ENCODE measurements around the gene CACNA1H. TPM values are rescaled to one million over a fixed set of nuclear protein-coding genes. Genes with fewer than 3 reads are reported as not detected.

Gene CACNA1H
- total RNA-seq, 1 donor from 2014 or later = 42.8 TPM

DNA sequence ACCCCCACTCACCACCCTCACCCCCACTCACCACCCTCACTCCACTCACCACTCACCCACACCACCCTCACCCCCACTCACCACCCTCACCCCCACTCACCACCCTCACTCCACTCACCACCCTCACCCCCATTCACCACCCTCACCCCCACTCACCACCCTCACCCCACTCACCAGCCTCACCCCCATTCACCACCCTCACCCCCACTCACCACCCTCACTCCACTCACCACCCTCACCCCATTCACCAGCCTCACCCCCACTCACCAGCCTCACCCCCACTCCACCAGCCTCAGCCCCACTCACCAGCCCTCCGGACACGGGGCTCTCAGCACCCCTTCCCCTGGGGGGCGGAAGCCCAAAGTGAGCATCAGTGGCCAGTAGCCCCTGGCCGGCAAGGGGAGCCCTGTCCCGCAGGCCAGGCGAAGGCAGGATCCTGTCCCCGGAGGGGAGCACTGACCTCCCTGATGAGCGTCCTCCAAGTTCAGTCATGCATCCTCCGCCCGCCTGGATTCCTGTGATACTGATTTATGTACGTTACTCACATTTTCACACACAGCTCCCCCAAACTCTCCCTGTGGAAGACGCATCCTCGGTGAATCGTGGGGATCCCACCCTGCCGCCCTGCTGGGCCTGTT, 38.9 kb upstream of the CACNA1H start:
- TF ChIP-seq CTCF (IDR thresholded peaks at IDR 0.05; ENCODE audit: unreplicated experiment) = no peak
- Mint-ChIP-seq H3K27me3 (peaks cover 24% of the 10 kb centered on the region), H3K36me3 (ENCODE audit: insufficient read depth) (no peaks in the 10 kb centered on the region), H3K4me1 (ENCODE audit: low read depth) (no peaks in the 10 kb centered on the region), H3K4me3 (ENCODE audit: low read depth) (no peak overlapping the region), H3K9me3 (ENCODE audit: low read depth) (no peaks in the 10 kb centered on the region), H3K27ac (no peak overlapping the region)
- DNase-seq (ENCODE audit: low spot score, unreplicated experiment) = no peak

- H3K27me3 Mint-ChIP-seq = peaks cover 7% of the 10 kb centered on the region
- no peak overlapping the region for H3K4me3 Mint-ChIP-seq (ENCODE audit: low read depth)
- H3K4me1 Mint-ChIP-seq (ENCODE audit: low read depth) = peaks cover 3% of the 10 kb centered on the region
- H3K27ac Mint-ChIP-seq = no peak overlapping the region
- TF ChIP-seq CTCF (IDR thresholded peaks at IDR 0.05; ENCODE audit: unreplicated experiment) = no peak
- H3K36me3 Mint-ChIP-seq (ENCODE audit: insufficient read depth) = no peaks in the 10 kb centered on the region
- DNase-seq (ENCODE audit: low spot score, unreplicated experiment) = no peak
- H3K9me3 Mint-ChIP-seq (ENCODE audit: low read depth) = no peaks in the 10 kb centered on the region
Observed at GRCh38 chr16:1116693-1117077, 36.2 kb upstream of the CACNA1H start.

DNA sequence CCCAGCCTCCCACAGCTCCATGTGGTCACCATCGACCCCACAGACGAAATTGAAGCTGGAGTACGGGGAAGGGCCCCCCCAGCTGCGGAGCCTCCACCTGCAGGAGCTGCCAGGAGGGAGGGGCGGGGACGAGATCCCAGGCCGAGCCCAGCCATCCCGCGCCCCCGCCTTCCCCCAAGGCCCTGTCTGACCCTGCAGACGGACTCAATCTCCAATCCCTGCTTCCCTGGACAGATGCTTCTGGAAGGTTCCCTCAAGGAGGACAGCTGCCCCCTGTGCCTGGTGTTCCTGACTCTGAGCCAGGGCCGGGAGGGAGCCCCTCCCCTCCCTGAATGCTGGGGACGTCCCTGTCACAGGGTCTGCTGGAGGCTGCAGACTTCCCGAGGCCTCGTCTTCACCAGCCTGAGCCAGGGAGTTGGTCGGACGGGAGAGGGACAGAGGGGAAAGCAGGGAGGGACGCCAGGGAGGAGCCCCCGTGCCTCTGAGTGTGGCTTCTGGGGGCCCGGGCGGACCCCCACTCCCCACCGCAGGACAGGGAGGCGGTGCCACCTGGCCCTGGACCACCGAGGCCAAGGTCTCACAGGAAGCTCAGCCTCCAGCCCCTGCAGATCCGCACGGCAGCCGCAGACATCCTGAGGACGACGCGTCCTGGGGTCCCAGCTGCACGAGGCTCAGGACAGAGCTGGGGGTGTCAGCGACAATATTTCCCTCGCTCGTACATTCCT, 35.6 kb upstream of the CACNA1H start:
- no peaks in the 10 kb centered on the region for H3K36me3 Mint-ChIP-seq (ENCODE audit: insufficient read depth)
- H3K9me3 Mint-ChIP-seq (ENCODE audit: low read depth) = no peaks in the 10 kb centered on the region
- no peak for TF ChIP-seq CTCF (IDR thresholded peaks at IDR 0.05; ENCODE audit: unreplicated experiment)
- H3K4me3 Mint-ChIP-seq (ENCODE audit: low read depth) = no peak overlapping the region
- DNase-seq (ENCODE audit: low spot score, unreplicated experiment) = no peak
- H3K27ac Mint-ChIP-seq = no peak overlapping the region
- peaks cover 6% of the 10 kb centered on the region for H3K27me3 Mint-ChIP-seq
- H3K4me1 Mint-ChIP-seq (ENCODE audit: low read depth) = peaks cover 8% of the 10 kb centered on the region

DNA sequence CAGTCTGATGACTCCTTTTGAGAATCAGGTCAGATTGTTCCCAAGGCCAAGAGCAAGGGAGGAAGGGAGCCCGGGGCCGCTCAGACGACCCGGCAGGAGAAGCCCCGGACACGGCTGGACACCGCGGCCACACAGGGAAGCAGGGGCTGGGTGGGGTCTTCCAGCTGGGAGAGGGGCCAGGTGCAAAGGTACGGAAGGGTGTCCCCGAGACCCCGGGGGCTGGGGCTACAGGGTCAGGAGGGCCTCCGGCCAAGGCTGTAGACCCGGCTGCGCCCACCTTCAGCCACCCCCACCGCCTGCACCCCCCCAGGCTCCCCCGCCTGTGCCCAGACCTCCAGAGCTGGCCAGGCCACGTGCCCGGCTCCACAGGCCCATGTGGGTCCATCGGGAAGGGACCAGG, 35.0 kb upstream of the CACNA1H start:
- H3K4me1 Mint-ChIP-seq (ENCODE audit: low read depth) = peaks cover 8% of the 10 kb centered on the region
- TF ChIP-seq CTCF (IDR thresholded peaks at IDR 0.05; ENCODE audit: unreplicated experiment) = no peak
- peaks cover 4% of the 10 kb centered on the region for H3K27me3 Mint-ChIP-seq
- H3K27ac Mint-ChIP-seq = no peak overlapping the region
- no peak overlapping the region for H3K4me3 Mint-ChIP-seq (ENCODE audit: low read depth)
- H3K36me3 Mint-ChIP-seq (ENCODE audit: insufficient read depth) = no peaks in the 10 kb centered on the region
- DNase-seq (ENCODE audit: low spot score, unreplicated experiment) = no peak
- no peaks in the 10 kb centered on the region for H3K9me3 Mint-ChIP-seq (ENCODE audit: low read depth)

- Mint-ChIP-seq H3K36me3 (ENCODE audit: insufficient read depth) (no peaks in the 10 kb centered on the region), H3K27me3 (no peaks in the 10 kb centered on the region), H3K9me3 (ENCODE audit: low read depth) (no peaks in the 10 kb centered on the region), H3K27ac (no peak overlapping the region), H3K4me3 (ENCODE audit: low read depth) (no peak overlapping the region), H3K4me1 (ENCODE audit: low read depth) (peaks cover 8% of the 10 kb centered on the region)
- TF ChIP-seq CTCF (IDR thresholded peaks at IDR 0.05; ENCODE audit: unreplicated experiment) = no peak
- DNase-seq (ENCODE audit: low spot score, unreplicated experiment) = no peak
Observed at GRCh38 chr16:1119129-1119528, 33.8 kb upstream of the CACNA1H start.

Data from progenitor cell of endocrine pancreas (in vitro differentiated cells).